ENCODE measurements around the gene MSANTD3.
"Not testable (repeated sequence)": the region's sequence is repeated elsewhere in the genome, so short reads cannot be mapped to it uniquely, and the experiment has no call there.

The MSANTD3 gene, protein sequence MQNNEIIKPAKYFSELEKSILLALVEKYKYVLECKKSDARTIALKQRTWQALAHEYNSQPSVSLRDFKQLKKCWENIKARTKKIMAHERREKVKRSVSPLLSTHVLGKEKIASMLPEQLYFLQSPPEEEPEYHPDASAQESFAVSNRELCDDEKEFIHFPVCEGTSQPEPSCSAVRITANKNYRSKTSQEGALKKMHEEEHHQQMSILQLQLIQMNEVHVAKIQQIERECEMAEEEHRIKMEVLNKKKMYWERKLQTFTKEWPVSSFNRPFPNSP

GRCh38 chr9:100426530-100427365 lies at the start of gene MSANTD3:
MSANTD3 (plus strand) TSS chr9:100427143; CDS start chr9:100441939, 14,796 bp downstream.
- DNase-seq = peak; percentile 68

DNA sequence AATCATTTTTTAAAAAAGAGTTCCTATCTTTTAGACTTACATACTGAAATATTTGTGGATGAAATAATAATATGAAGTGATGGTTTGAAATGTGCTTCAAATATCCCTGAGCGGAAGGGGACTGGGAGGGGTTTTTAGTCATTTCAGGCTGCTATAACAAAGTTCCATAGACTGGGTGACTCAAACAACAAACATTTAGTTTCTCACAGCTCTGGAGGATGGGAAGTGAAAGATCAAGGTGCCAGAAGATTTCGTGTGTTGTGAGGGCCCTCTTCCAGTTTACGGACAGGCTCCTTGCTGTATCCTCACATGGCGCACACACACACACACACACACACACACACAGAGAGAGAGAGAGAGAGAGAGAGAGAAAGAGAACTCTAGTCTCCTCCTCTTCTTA lies 47.1 kb upstream of the MSANTD3 start:
- no peak for DNase-seq

DNA sequence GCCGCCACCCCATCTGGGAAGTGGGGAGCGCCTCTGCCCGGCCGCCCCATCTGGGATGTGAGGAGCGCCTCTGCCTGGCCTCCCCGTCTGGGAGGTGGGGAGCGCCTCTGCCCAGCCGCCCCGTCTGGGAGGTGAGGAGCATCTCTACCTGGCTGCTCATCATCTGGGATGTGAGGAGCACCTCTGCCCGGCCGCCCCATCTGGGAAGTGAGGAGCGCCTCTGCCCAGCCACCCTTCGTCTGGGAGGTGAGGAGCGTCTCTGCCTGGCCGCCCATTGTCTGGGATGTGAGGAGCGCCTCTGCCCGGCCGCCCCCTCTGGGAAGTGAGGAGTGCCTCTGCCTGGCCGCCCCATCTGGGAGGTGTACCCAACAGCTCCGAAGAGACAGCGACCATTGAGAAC lies 34.0 kb upstream of the MSANTD3 start:
- DNase-seq = not testable (repeated sequence)

GRCh38 chr9:100394032-100394695 lies 32.8 kb upstream of the MSANTD3 start:
- no peak for DNase-seq

DNA sequence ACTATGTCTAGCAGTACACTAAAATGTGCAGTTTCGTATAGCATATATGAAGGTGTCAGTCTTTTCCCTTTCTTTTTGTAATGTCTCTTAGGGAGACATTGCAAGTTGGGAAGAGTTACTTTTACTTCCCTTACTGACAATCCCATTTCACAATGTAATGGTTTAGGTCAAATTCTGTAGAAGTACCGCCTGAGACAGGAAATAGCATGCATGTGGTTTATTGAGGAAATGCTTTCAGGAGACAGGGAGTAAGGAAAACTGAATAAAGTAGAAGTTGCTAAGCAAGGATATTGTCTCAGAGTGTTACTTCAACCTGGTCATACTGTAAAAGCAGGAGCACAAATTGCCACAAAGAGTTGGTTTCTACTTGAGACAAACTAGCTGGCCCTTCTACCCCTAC lies 32.1 kb upstream of the MSANTD3 start:
- no peak for DNase-seq

DNA sequence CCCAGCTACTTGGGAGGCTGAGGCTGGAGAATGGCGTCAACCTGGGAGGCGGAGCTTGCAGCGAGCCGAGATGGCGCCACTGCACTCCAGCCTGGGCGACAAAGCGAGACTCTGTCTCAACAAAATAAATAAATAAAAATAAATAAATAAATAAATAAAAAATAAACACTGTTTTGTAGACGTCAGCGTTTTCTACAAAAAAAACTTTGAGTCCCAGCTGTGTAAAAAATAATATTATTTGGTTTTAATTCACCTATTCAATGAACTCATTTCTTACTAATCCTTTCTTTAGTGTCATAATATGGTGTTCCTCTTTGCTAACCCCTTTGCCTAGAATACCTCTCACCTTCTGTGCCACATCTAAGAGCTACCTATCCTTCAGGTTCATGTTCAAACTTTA lies 30.2 kb upstream of the MSANTD3 start:
- DNase-seq = no peak

- DNase-seq = no peak
Observed at GRCh38 chr9:100397529-100398266, 29.2 kb upstream of the MSANTD3 start.

GRCh38 chr9:100401042-100401441 lies 25.9 kb upstream of the MSANTD3 start:
- no peak for DNase-seq

DNA sequence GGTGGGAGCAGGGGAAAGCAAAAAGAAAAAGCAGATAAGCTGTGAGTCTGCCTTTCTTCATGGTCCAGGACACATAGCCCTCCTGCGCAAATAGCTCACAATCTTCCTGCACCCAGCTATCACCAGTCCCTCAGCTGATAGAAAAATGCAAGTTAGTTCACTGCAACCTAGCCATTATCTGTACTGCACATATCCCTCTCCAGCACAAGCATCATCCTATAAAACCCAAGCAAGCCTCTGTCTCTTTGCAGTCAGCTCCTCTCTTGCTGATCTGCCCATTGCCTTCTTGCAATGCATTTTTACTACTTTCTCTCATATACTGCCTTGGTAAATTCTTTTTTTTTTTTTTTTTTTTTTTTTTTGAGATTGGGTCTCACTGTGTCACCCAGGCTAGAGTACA lies 20.0 kb upstream of the MSANTD3 start:
- DNase-seq = no peak

DNA sequence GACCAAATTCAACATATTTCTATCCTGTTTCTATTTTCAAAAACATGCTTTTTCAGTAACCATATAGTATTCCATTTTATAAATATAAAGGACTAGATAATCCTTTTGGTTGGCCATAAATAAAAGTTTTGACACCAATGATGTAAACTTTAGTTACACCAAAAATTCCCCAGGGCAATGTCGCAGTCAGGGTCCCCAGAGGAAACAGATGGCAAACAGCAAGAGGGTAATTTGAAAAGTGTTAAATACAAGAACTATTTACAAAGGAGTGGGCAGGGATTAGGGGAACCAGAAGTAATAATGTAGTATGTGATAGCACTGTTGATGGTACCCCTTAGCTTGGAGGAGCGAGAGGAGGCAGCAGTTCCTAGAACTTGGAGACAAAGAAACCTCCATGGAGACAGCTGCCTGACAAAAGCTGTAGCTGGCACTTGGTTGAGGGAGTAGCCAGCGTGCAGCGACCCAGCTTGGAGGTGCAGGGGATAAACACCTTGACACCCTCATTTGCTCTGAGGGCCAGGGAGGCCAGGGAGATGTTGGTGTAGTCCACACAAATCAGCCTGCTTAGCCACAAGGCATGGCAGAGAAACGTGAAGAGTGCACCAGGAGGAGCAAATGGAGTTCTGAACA lies 18.3 kb upstream of the MSANTD3 start:
- no peak for DNase-seq

DNA sequence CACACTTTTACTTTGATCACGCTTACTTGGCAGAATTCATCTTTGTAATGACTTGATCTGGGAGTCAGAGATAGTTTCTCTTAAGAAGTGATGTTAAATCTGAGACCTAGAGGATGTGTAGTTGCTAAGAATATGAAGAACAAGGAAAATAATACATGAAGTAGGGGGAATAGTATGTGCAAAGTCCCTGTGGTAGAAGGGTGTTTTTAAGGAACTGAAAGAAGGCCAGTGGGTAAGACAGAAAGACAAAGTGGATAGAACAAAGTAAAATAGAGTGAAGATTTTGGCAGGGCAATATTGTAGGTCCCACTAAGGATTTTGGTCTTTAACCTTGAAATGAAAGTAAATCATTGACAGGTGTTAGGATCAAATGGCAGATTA lies 17.8 kb upstream of the MSANTD3 start:
- no peak for DNase-seq

DNA sequence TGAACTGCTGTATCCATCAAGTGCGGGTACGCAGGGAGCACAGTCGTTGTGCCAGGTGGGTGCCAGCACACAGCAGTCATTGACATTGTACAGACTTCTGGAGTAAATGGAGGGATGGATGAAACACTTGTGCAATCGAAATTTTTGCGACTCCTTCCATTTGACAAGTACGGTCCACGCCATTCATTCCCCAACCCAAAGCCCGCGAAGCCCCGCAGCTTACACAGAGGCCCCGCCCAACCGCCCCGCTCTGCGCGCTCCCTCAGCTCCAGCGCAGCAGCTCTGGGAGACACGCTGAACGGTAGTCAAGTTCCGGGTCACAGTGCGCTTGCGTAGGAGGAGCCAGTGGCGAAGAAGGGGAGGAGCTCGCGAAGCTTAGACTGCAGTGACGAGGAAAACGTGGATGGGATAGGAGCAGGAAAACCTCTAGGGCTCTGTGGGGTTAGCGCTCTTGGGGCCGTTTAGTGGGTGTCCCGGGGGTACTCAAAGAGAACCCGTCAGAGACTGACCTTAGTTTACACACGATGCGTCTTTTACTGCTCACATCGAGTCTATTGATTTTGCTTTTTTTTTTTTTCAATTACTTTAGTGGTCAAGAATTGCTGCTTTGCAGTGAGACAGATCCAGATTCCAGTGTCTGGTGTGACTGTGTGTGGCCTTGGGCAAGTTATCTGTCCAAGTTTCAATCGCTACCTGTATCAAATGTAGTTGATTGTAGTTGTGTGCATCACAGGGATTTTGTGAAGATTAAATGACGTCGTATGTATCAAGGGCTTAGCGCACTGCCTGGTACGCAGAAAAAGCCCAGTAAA lies 15.3 kb upstream of the MSANTD3 start:
- peak; percentile 86 for DNase-seq

GRCh38 chr9:100413839-100414420 lies 13.0 kb upstream of the MSANTD3 start:
- DNase-seq = no peak

DNA sequence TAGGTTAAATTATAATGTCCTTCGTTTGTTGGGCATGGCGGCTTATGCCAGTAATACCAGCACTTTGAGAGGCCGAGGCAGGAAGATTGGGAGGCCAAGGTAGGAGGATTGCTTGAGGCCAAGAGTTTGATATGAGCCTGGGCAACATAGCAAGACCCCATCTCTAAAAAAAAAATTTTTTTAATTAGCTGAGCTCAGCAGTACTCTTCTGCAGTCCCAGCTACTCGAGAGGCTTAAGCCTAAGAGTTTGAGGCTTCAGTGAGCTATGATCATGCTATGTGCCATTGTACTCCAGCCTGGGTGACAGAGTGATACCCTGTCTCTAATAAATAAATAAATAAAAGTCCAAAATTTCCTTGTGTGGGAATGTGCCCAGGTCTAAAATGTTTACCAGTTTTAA lies 9.1 kb upstream of the MSANTD3 start:
- no peak for DNase-seq

GRCh38 chr9:100419166-100419565 lies 7.8 kb upstream of the MSANTD3 start:
- no peak for DNase-seq

DNA sequence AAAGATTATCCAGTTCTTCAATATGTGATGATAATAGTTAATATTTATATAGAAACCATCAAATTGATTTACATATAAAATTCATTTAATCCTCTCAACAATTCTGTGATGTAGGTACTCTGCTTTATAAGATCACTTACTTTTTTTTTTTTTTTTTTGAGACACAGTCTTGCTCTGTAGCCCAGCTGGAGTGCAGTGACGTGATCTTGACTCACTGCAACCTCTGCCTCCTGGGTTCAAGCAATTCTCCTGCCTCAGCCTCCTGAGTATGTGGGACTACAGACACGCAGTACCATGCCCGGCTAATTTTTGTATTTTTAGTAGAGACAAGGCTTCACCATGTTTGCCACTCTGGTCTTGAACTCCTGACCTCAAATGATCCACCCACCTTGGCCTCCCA lies 5.8 kb upstream of the MSANTD3 start:
- not testable (repeated sequence) for DNase-seq

GRCh38 chr9:100425758-100426157 lies 1.2 kb upstream of the MSANTD3 start:
- DNase-seq = no peak

GRCh38 chr9:100426189-100426529 lies 784 bp upstream of the MSANTD3 start:
- no peak for DNase-seq

GRCh38 chr9:100427366-100428263 lies 672 bp downstream of the MSANTD3 start:
- peak; percentile 77 for DNase-seq

All from right forelimb (tissue), 1 donor.